A673 (cell line): ENCODE results near the gene NUDT13.

Experiments
- EZH2 ChIP-seq: fragments of 200-600 bp; sonication (generic); IDR thresholded peaks from 2 replicates; pipeline ENCODE4 v1.6.1; 2017; ENCODE audit warnings: borderline replicate concordance, low read depth, mild to moderate bottlenecking, mixed read lengths, antibody characterized with exemption, low read length; ENCODE audit not compliant: poor library complexity, severe bottlenecking
- TF ChIP-seq, protein P1 (sequence below): fragments of 300-800, 200-600 bp; sonication (generic); conservative IDR thresholded peaks from 2 replicates; pipeline ENCODE4 v1.5.1; 2017; ENCODE audit warnings: low read depth, mild to moderate bottlenecking, antibody characterized with exemption, low read length, moderate library complexity, mixed read lengths

DNA sequence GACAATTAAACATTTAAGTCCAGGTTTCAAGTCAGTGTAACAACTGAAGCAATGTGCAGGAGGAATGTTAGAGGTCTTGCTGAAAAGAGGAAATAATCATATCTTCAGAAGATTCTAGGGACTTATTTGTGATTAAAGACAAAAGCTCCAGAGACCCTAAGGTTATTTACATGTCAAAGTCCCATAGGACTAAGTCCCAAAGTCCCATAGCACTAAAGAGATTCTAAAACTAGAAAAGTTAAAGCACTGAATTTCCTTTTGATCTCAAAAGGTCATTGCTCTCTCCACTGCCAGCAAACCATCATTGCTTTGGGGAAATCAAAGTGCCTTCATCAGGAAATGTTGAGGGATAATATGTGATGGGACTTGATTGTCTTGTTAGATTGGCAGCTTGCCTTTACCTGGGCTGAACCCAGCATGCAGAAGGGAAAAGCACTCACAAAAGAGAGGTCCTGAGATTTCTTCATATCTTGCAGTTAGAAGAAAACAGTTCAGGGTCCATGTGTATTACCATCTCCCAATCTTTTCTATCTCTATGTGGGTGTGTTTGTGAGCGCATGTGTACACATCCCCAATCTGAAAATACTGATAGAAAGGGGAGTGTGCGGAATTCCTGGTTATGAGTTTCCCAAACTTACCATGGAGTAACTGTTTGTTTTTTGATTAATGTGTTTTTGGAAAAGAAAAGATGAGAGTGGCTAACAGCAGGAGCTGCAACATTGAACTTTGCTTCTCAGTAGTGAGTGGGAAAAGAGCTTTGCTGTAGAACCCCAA, 21.8 kb downstream of the NUDT13 start:
- no peak for TF ChIP-seq EZH2
- TF ChIP-seq, protein P1, sequence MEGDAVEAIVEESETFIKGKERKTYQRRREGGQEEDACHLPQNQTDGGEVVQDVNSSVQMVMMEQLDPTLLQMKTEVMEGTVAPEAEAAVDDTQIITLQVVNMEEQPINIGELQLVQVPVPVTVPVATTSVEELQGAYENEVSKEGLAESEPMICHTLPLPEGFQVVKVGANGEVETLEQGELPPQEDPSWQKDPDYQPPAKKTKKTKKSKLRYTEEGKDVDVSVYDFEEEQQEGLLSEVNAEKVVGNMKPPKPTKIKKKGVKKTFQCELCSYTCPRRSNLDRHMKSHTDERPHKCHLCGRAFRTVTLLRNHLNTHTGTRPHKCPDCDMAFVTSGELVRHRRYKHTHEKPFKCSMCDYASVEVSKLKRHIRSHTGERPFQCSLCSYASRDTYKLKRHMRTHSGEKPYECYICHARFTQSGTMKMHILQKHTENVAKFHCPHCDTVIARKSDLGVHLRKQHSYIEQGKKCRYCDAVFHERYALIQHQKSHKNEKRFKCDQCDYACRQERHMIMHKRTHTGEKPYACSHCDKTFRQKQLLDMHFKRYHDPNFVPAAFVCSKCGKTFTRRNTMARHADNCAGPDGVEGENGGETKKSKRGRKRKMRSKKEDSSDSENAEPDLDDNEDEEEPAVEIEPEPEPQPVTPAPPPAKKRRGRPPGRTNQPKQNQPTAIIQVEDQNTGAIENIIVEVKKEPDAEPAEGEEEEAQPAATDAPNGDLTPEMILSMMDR = no peak
